Ishikawa (cell line): Measurements from ENCODE around the gene COPA.

Experiments
- CEBPB ChIP-seq: IDR thresholded peaks from 2 replicates; pipeline ENCODE4 v1.6.1; 2012
- CREB1 ChIP-seq: IDR thresholded peaks from 2 replicates; pipeline ENCODE4 v1.6.1; 2012; ENCODE audit warnings: low read depth
- EGR1 ChIP-seq: IDR thresholded peaks from 2 replicates; pipeline ENCODE4 v1.6.1; 2012
- EP300 ChIP-seq: IDR thresholded peaks from 2 replicates; pipeline ENCODE4 v1.6.1; 2012; ENCODE audit warnings: borderline replicate concordance
- FOXM1 ChIP-seq: IDR thresholded peaks from 2 replicates; pipeline ENCODE4 v1.6.1; 2012; ENCODE audit warnings: low read depth, borderline replicate concordance
- NFIC ChIP-seq: IDR thresholded peaks from 2 replicates; pipeline ENCODE4 v1.6.1; 2012
- RAD21 ChIP-seq: IDR thresholded peaks from 2 replicates; pipeline ENCODE4 v1.6.1; 2012; ENCODE audit warnings: low read depth
- TAF1 ChIP-seq: IDR thresholded peaks from 2 replicates; pipeline ENCODE4 v1.6.1; 2012; ENCODE audit warnings: low read depth, mild to moderate bottlenecking
- TCF12 ChIP-seq: IDR thresholded peaks from 2 replicates; pipeline ENCODE4 v1.6.1; 2012; ENCODE audit warnings: low read depth
- TEAD4 ChIP-seq: IDR thresholded peaks from 2 replicates; pipeline ENCODE4 v1.6.1; 2012
- YY1 ChIP-seq: IDR thresholded peaks from 2 replicates; pipeline ENCODE4 v1.6.1; 2012; ENCODE audit warnings: low read depth
- ZBTB7A ChIP-seq: IDR thresholded peaks from 2 replicates; pipeline ENCODE4 v1.6.1; 2012; ENCODE audit warnings: low read depth
- TF ChIP-seq, protein P1 (sequence below): IDR thresholded peaks from 2 replicates; pipeline ENCODE4 v1.6.1; 2012; ENCODE audit warnings: low read depth, mild to moderate bottlenecking
- TF ChIP-seq, protein P2 (sequence below): IDR thresholded peaks from 2 replicates; pipeline ENCODE4 v1.6.1; 2012
- TF ChIP-seq, protein P3 (sequence below): IDR thresholded peaks from 2 replicates; pipeline ENCODE4 v1.6.1; 2012

COPA gene

DNA sequence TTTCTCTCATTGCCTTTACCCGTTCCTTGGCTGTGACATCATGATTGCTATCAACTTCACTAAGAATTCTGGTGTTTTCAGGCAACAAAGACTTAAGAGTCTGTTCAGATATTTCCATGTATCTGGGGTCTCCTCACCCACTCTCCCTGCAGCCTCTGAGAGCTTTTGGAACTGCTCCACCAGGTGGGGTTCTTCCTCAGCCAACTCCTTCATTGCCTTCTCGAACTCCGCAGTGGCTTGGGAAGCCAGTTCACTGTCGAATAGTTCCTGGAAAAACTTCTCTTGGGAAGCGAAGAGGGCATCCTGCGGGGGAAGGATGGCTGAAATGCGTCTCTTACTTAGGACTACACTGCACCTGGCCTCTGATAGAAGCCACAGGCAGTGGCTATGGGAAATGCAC, 60.2 kb downstream of the COPA start:
- no peak for TF ChIP-seq NFIC
- TF ChIP-seq EP300: no peak
- TF ChIP-seq EGR1: no peak
- TF ChIP-seq, protein P1, sequence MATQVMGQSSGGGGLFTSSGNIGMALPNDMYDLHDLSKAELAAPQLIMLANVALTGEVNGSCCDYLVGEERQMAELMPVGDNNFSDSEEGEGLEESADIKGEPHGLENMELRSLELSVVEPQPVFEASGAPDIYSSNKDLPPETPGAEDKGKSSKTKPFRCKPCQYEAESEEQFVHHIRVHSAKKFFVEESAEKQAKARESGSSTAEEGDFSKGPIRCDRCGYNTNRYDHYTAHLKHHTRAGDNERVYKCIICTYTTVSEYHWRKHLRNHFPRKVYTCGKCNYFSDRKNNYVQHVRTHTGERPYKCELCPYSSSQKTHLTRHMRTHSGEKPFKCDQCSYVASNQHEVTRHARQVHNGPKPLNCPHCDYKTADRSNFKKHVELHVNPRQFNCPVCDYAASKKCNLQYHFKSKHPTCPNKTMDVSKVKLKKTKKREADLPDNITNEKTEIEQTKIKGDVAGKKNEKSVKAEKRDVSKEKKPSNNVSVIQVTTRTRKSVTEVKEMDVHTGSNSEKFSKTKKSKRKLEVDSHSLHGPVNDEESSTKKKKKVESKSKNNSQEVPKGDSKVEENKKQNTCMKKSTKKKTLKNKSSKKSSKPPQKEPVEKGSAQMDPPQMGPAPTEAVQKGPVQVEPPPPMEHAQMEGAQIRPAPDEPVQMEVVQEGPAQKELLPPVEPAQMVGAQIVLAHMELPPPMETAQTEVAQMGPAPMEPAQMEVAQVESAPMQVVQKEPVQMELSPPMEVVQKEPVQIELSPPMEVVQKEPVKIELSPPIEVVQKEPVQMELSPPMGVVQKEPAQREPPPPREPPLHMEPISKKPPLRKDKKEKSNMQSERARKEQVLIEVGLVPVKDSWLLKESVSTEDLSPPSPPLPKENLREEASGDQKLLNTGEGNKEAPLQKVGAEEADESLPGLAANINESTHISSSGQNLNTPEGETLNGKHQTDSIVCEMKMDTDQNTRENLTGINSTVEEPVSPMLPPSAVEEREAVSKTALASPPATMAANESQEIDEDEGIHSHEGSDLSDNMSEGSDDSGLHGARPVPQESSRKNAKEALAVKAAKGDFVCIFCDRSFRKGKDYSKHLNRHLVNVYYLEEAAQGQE: no peak
- TF ChIP-seq CREB1: no peak
- TF ChIP-seq RAD21: no peak
- TF ChIP-seq TAF1: no peak
- no peak for TF ChIP-seq CEBPB
- TF ChIP-seq TEAD4: no peak
- no peak for TF ChIP-seq FOXM1
- TF ChIP-seq ZBTB7A: no peak
- TF ChIP-seq, protein P2, sequence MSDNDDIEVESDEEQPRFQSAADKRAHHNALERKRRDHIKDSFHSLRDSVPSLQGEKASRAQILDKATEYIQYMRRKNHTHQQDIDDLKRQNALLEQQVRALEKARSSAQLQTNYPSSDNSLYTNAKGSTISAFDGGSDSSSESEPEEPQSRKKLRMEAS: no peak
- no peak for TF ChIP-seq TCF12
- no peak for TF ChIP-seq YY1
- TF ChIP-seq, protein P3, sequence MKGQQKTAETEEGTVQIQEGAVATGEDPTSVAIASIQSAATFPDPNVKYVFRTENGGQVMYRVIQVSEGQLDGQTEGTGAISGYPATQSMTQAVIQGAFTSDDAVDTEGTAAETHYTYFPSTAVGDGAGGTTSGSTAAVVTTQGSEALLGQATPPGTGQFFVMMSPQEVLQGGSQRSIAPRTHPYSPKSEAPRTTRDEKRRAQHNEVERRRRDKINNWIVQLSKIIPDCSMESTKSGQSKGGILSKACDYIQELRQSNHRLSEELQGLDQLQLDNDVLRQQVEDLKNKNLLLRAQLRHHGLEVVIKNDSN: no peak

DNA sequence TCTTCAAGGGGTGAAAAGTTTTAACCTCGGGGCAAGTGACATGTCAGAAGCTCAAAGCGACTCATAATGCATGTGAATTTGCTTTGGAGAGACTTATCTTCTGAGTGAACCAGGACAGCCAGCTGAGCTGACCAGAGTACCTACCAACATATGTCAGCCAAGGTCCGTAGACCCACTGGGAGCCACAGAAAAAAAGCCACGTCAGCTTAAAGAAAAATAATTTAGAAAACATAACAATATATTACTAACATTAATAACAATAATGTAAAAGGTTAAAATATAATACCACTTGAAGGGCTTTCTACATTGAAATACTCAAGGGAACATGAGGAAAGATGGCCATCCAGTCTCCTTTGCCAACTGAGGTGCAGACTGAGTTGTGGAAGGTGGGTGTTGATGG, 65.1 kb downstream of the COPA start:
- TF ChIP-seq, protein P2: no peak
- TF ChIP-seq CREB1 (no peak), FOXM1 (no peak), TEAD4 (no peak), ZBTB7A (no peak), NFIC (no peak), TCF12 (no peak), RAD21 (no peak), EP300 (no peak), EGR1 (no peak), CEBPB (no peak), TAF1 (no peak)
- TF ChIP-seq, protein P1: no peak

DNA sequence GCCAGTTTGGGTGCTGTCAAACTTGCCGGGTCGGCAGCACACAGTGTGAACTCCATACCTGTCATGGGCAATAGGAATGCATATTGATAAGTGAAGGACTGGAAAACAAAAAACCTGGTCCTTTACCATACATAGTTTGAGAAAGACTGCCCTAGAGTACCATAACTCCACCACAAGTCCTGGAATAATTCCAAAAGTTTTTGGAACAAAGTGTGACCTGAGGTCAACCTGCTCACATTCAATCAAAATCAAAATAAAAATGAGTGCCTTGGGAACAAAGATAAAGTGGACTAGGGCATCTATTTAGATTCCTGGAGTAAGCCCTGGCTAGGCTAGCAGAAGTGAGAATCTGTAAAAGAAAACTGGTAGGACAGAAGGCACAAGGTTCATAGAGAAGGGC, 65.7 kb downstream of the COPA start:
- no peak for TF ChIP-seq TEAD4
- TF ChIP-seq NFIC: no peak
- no peak for TF ChIP-seq YY1
- TF ChIP-seq EGR1: no peak
- TF ChIP-seq ZBTB7A: no peak
- TF ChIP-seq, protein P1: no peak
- no peak for TF ChIP-seq CEBPB
- TF ChIP-seq EP300: no peak
- TF ChIP-seq CREB1: no peak
- no peak for TF ChIP-seq FOXM1
- TF ChIP-seq, protein P2: no peak
- TF ChIP-seq, protein P3: no peak
- no peak for TF ChIP-seq TCF12
- TF ChIP-seq TAF1: no peak
- no peak for TF ChIP-seq RAD21

DNA sequence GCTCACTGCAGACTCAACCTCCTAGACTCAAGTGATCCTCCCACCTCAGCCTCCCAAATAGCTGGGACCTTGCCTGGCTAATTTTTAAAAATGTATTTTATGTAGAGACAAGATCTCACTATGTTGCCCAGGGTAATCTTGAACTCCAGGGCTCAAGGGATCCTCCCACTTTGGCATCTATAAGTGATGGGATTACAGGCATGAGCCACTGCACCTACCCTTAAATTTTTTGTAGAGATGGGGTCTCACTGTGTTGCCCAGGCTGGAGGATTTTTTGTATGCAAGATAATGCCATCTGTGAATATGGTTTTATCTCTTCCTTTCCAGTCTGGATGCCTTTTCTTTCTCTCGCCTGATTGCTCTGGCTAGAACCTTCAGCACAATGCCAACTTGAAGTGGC, 72.0 kb downstream of the COPA start:
- TF ChIP-seq YY1 (no peak), CEBPB (no peak), NFIC (no peak), EGR1 (no peak), EP300 (no peak), TEAD4 (no peak)
- TF ChIP-seq, protein P1: no peak
- TF ChIP-seq, protein P2: no peak
